ENCODE results near the gene C5orf47.

C5orf47 gene

DNA sequence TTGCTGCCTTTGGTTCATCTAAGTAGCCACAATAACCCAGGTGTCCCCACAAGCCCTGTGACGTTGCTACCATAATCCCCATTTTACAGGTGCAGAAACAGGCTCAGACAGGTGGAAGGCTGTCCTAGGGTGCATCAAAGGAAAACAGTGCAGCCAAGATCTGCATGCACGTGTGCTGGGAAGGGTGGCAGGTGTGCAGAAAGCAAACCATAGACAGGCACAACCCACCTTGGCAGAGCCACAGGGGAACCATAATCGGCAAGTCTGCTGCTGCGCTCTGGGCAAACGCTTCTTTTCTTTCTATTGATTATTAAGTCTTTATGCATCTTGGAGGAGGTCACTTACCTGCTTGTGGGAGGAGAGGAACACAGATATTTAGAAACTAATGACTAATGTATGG, 63.7 kb downstream of the C5orf47 start:
- H3K23ac ChIP-seq (ENCODE audit: low read depth, low read length, poor library complexity): no peak overlapping the region
- H3K4me1 ChIP-seq (ENCODE audit: control insufficient read depth in 2 of 2, insufficient read depth in 1 of 2, low read depth in 1 of 2, low read length in 2 of 2): no peaks in the 10 kb centered on the region
- no peak overlapping the region for H3K4me2 ChIP-seq (ENCODE audit: insufficient read depth, low read length, poor library complexity, severe bottlenecking)
- no peaks in the 10 kb centered on the region for H3K79me1 ChIP-seq (ENCODE audit: low read depth, low read length)
- peak overlapping the region; percentile 50 for H4K91ac ChIP-seq (ENCODE audit: low read depth, low read length, poor library complexity)
- no CpG with 5 or more reads among the region's 5 CpGs for WGBS, 2 donors (ENCODE audit: extremely low coverage in 2 of 2, insufficient read length in 2 of 2, insufficient replicate concordance in 1 of 2)
- no peak for DNase-seq (ENCODE audit: low spot score)
- H4K8ac ChIP-seq (ENCODE audit: low read depth, low read length): no peak overlapping the region
- H3K4ac ChIP-seq (ENCODE audit: low read length): no peak overlapping the region
- H3K27ac ChIP-seq (replicated peaks; ENCODE audit: low read length): no peak overlapping the region
- peaks cover 0 to 2% of the 10 kb centered on the region in 2 donors for H3K9me3 ChIP-seq (replicated peaks in 1 of 2; ENCODE audit: control insufficient read depth in 2 of 2, insufficient read depth in 1 of 2, low read depth in 1 of 2, low read length in 2 of 2)
- H3K18ac ChIP-seq (ENCODE audit: low read length): no peak overlapping the region
- no peak overlapping the region for H3K14ac ChIP-seq (ENCODE audit: low read length)
- no peak overlapping the region for H3K9ac ChIP-seq (ENCODE audit: low read depth, low read length, poor library complexity)
- no peak overlapping the region for H2BK5ac ChIP-seq (ENCODE audit: low read length)
- no peak overlapping the region for H2BK12ac ChIP-seq (ENCODE audit: low read length)
- peaks cover 0 to 3% (median 0%) of the 10 kb centered on the region in 3 experiments for H3K27me3 ChIP-seq (ENCODE audit: control insufficient read depth in 3 of 3, insufficient read depth in 3 of 3, low read depth in 1 of 3, low read length in 3 of 3)
- no peak overlapping the region for H2BK15ac ChIP-seq (ENCODE audit: low read length)
- no peak overlapping the region for H2AK5ac ChIP-seq (ENCODE audit: low read depth, low read length)
- H2BK120ac ChIP-seq (ENCODE audit: low read depth, low read length): no peak overlapping the region
- no peak overlapping the region for H3K4me3 ChIP-seq (ENCODE audit: low read length in 2 of 2)
- no peaks in the 10 kb centered on the region for H3K36me3 ChIP-seq (replicated peaks in 1 of 2; ENCODE audit: control insufficient read depth in 2 of 2, insufficient read depth in 2 of 2, low read length in 2 of 2)
- no peak overlapping the region for H2AFZ ChIP-seq (ENCODE audit: low read length)

DNA sequence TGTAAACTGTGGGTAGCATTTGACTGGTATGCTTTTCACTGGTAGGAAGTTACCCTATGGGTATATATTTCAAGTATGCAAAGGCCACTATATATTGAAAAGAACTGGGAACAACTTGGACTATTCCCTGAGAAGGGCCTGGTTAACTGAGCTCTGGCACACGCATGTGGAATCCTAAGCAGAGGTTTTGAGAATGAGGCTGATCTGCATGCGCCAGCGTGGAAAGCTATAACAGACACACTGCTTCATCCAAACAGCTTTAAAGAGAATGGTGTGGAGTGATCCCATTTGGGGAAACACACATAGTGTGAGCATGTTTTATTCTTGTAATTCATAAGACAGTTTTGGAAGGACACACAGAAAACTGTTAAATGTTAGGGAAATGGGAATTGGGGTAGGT, 64.9 kb downstream of the C5orf47 start:
- Histone ChIP-seq H3K36me3 (replicated peaks in 1 of 2; ENCODE audit: control insufficient read depth in 2 of 2, insufficient read depth in 2 of 2, low read length in 2 of 2) (no peaks in the 10 kb centered on the region), H3K4me2 (ENCODE audit: insufficient read depth, low read length, poor library complexity, severe bottlenecking) (no peak overlapping the region), H3K23ac (ENCODE audit: low read depth, low read length, poor library complexity) (no peak overlapping the region), H2BK12ac (ENCODE audit: low read length) (no peak overlapping the region), H3K4me3 (ENCODE audit: low read length in 2 of 2) (no peak overlapping the region), H3K9ac (ENCODE audit: low read depth, low read length, poor library complexity) (no peak overlapping the region), H3K18ac (ENCODE audit: low read length) (no peak overlapping the region), H3K4ac (ENCODE audit: low read length) (no peak overlapping the region), H2BK120ac (ENCODE audit: low read depth, low read length) (no peak overlapping the region), H3K27ac (replicated peaks; ENCODE audit: low read length) (no peak overlapping the region), H3K9me3 (replicated peaks in 1 of 2; ENCODE audit: control insufficient read depth in 2 of 2, insufficient read depth in 1 of 2, low read depth in 1 of 2, low read length in 2 of 2) (peaks cover 0 to 2% of the 10 kb centered on the region in 2 donors), H3K4me1 (ENCODE audit: control insufficient read depth in 2 of 2, insufficient read depth in 1 of 2, low read depth in 1 of 2, low read length in 2 of 2) (no peaks in the 10 kb centered on the region), H2BK15ac (ENCODE audit: low read length) (no peak overlapping the region), H2BK5ac (ENCODE audit: low read length) (no peak overlapping the region), H2AK5ac (ENCODE audit: low read depth, low read length) (no peak overlapping the region), H3K14ac (ENCODE audit: low read length) (no peak overlapping the region), H4K8ac (ENCODE audit: low read depth, low read length) (no peak overlapping the region), H2AFZ (ENCODE audit: low read length) (no peak overlapping the region), H3K27me3 (ENCODE audit: control insufficient read depth in 3 of 3, insufficient read depth in 3 of 3, low read depth in 1 of 3, low read length in 3 of 3) (peaks cover 0 to 3% (median 0%) of the 10 kb centered on the region in 3 experiments), H4K91ac (ENCODE audit: low read depth, low read length, poor library complexity) (no peak overlapping the region), H3K79me1 (ENCODE audit: low read depth, low read length) (no peaks in the 10 kb centered on the region)
- WGBS, 2 donors (ENCODE audit: extremely low coverage in 2 of 2, insufficient read length in 2 of 2, insufficient replicate concordance in 1 of 2): no CpG with 5 or more reads among the region's 3 CpGs
- DNase-seq (ENCODE audit: low spot score): no peak

Data from neuronal stem cell (in vitro differentiated cells).